Testis (tissue), 3 donors: ENCODE results near the gene MYO9B. TPM values are rescaled to one million over a fixed set of nuclear protein-coding genes. Genes with fewer than 3 reads are reported as not detected.
"Not testable (repeated sequence)": the region's sequence is repeated elsewhere in the genome, so short reads cannot be mapped to it uniquely, and the experiment has no call there.

Experiments
- DNase-seq: peaks from one replicate; pipeline ENCODE4 v3.0.0-alpha.2; 2019
- H3K27ac ChIP-seq, 2 donors: fragments of 200-600 bp; sonication (generic); one replicate each; pipeline ENCODE4 v1.5.1; 2019
- H3K27me3 ChIP-seq: fragments of 200-600 bp; sonication (generic); one replicate; pipeline ENCODE4 v1.5.1; 2019
- H3K36me3 ChIP-seq: fragments of 200-600 bp; sonication (generic); one replicate; pipeline ENCODE4 v1.5.1; 2017; ENCODE audit warnings: low read depth; ENCODE audit errors: missing control alignments
- H3K4me1 ChIP-seq: fragments of 200-600 bp; sonication (generic); one replicate; pipeline ENCODE4 v1.5.1; 2019
- H3K4me3 ChIP-seq, 2 donors: fragments of 200-600 bp; sonication (generic); one replicate each; pipeline ENCODE4 v1.5.1; 2017 to 2019
- H3K9me3 ChIP-seq: fragments of 200-600 bp; sonication (generic); one replicate; pipeline ENCODE4 v1.5.1; 2017
- POLR2A ChIP-seq: fragments of 450-650 bp; IDR thresholded peaks from one replicate; pipeline ENCODE4 v1.6.1; 2017; ENCODE audit warnings: antibody characterized with exemption, mild to moderate bottlenecking, moderate library complexity
- whole genome bisulfite sequencing, 2 donors: methylation state at CpG; one replicate each; pipeline ENCODE4 v1.1.5; 2018; 5-methylcytosine and 5-hydroxymethylcytosine counted together
- intact Hi-C: fragments of 100-400 bp; cut with DNase I; formaldehyde crosslinking; loops from one replicate; pipeline ENCODE4 v1.15.1; 2023; ENCODE audit warnings: low total_unique reads
- polyA plus RNA-seq: library from polyadenylated mRNA; stranded (reverse); fragments of 350-450 nt; fragmentation: Illumina TruSeq; extraction: RNeasy Lipid Tissue Mini Kit (QIAGEN cat#74804); gene quantifications from one replicate; pipeline ENCODE4 v1.2.3, GENCODE V29; 2014; ENCODE audit warnings: low read depth, low replicate concordance; ENCODE audit not compliant: insufficient read depth
- total RNA-seq, 2 donors: library from RNA; depleted of rRNA; stranded (reverse); fragments of >200 nt; gene quantifications; one replicate each; pipeline ENCODE4 v1.2.3, GENCODE V29; 2016
- TF ChIP-seq, protein P1 (sequence below), 3 experiments: fragments of 450-650 bp in 2 of 3; fragments of 200-600 bp in 1 of 3; sonication (generic) in 1 of 3; IDR thresholded peaks; one replicate each; pipeline ENCODE4 v1.5.1; 2016 to 2019; ENCODE audit warnings: antibody characterized with exemption in 3 of 3, mild to moderate bottlenecking in 2 of 3, moderate library complexity in 1 of 3

Gene MYO9B
- total and polyA plus RNA-seq, 3 donors from 2014 or later: 121 to 407 (median 407) TPM

DNA sequence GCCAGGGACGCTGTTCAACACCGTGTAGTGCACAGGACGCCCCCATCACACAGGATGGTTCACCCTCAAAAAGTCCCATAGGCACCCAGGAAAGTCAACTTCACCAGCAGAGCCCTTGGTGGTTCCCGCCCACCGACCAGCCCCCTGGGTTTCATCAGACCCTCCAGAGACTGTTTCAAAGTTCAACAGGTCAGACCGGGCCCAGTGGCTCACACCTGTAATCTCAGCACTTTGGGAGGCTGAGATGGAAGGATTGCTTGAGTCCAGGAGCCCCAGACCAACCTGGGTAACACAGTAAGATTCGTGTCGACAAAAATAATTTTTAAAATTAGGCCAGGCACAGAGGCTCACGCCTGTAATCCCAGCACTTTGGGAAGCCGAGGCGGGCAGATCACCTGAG, 61.0 kb downstream of the MYO9B start:
- TF ChIP-seq POLR2A: no peak
- TF ChIP-seq, protein P1, sequence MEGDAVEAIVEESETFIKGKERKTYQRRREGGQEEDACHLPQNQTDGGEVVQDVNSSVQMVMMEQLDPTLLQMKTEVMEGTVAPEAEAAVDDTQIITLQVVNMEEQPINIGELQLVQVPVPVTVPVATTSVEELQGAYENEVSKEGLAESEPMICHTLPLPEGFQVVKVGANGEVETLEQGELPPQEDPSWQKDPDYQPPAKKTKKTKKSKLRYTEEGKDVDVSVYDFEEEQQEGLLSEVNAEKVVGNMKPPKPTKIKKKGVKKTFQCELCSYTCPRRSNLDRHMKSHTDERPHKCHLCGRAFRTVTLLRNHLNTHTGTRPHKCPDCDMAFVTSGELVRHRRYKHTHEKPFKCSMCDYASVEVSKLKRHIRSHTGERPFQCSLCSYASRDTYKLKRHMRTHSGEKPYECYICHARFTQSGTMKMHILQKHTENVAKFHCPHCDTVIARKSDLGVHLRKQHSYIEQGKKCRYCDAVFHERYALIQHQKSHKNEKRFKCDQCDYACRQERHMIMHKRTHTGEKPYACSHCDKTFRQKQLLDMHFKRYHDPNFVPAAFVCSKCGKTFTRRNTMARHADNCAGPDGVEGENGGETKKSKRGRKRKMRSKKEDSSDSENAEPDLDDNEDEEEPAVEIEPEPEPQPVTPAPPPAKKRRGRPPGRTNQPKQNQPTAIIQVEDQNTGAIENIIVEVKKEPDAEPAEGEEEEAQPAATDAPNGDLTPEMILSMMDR (IDR thresholded peaks at IDR 0.05): no peak
- DNase-seq: no peak
- 89 to 90% methylated on average over 11 of the region's 11 CpGs for WGBS, 2 donors
- H3K27ac ChIP-seq: peak overlapping the region; percentile 78 to 80
- intact Hi-C loops: loop anchor here (10.0 kb wide), 1 partner anchor 62 kb away; the partner anchor contains the start of genes HAUS8 and MYO9B
- no peaks in the 10 kb centered on the region for H3K36me3 ChIP-seq
- no peaks in the 10 kb centered on the region for H3K9me3 ChIP-seq
- H3K4me1 ChIP-seq: peaks cover 22% of the 10 kb centered on the region
- no peak overlapping the region for H3K4me3 ChIP-seq
- no peaks in the 10 kb centered on the region for H3K27me3 ChIP-seq

DNA sequence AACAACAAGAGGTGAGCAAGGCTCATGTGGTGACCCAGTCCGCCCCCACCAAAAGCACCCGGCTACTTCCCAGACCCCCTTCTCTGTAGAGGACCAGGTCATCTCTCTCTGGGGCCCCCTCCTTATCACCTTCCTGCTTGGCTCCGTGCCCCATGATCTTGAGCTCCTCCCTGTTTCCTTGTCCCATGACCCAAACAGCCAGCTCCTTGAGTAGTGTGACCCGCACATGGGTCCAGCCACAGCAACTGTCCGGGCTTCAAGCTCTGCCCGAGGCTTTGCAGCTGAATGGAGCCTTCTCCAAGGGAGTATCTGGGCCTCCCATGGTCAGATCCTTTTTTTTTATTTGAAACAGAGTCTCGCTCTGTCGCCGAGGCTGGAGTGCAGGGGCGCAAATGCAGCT, 61.8 kb downstream of the MYO9B start:
- peak; percentile 40 for DNase-seq
- no peaks in the 10 kb centered on the region for H3K9me3 ChIP-seq
- H3K36me3 ChIP-seq: no peaks in the 10 kb centered on the region
- 76 to 88% methylated on average over 10 of the region's 10 CpGs for WGBS, 2 donors
- intact Hi-C loops: loop anchor here (10.0 kb wide), 1 partner anchor 63 kb away; the partner anchor contains the start of genes HAUS8 and MYO9B
- TF ChIP-seq, protein P1 (IDR thresholded peaks at IDR 0.05): no peak
- TF ChIP-seq POLR2A: no peak
- H3K4me1 ChIP-seq: peaks cover 22% of the 10 kb centered on the region
- no peak overlapping the region for H3K4me3 ChIP-seq
- H3K27ac ChIP-seq: no peak overlapping the region
- H3K27me3 ChIP-seq: no peaks in the 10 kb centered on the region

GRCh38 chr19:17138052-17138846, 62.7 kb downstream of the MYO9B start:
- H3K4me3 ChIP-seq, DNase-seq, H3K27me3 ChIP-seq, H3K9me3 ChIP-seq, H3K27ac ChIP-seq, H3K36me3 ChIP-seq: not testable (repeated sequence)
- H3K4me1 ChIP-seq: peaks cover 22% of the 10 kb centered on the region
- 94 to 95% methylated on average over 10 of the region's 10 CpGs for WGBS, 2 donors
- intact Hi-C loops: loop anchor here (10.0 kb wide), 1 partner anchor 63 kb away; the partner anchor contains the start of genes HAUS8 and MYO9B

DNA sequence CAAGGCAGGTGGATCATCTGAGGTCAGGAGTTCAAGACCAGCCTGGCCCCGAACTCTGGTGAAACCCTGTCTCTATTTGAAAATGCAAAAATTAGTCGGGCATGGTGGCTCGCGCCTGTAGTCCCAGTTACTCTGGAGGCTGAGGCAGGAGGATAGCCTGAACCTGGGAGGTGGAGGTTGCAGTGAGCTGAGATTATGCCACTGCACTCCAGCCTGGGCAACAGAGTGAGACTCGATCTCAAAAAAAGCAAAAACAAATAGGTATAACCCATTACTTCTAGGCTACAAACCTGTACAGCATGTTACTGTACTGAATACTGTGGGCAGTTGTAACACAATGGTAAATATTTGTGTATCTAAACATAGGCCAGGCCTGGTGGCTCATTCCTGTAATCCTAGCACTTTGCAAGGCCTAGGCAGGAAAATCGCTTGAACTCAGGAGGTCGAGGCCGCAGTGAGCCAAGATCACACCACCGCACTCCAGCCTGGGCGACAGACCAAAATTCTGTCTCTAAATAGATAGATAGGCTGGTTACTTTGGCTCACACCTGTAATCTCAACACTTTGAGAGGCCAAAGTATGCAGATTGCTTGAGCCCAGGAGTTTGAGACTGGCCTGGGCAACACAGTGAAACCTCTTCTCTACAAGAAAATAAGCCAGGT, 63.5 kb downstream of the MYO9B start:
- Histone ChIP-seq H3K4me1 (peaks cover 22% of the 10 kb centered on the region), H3K36me3 (no peaks in the 10 kb centered on the region), H3K4me3 (no peak overlapping the region), H3K27me3 (no peaks in the 10 kb centered on the region), H3K9me3 (no peaks in the 10 kb centered on the region), H3K27ac (no peak overlapping the region)
- DNase-seq: no peak
- 80 to 82% methylated on average over 10 of the region's 10 CpGs for WGBS, 2 donors
- intact Hi-C loops: loop anchor here (10.0 kb wide), 1 partner anchor 64 kb away; the partner anchor contains the start of genes HAUS8 and MYO9B
- TF ChIP-seq POLR2A: no peak
- TF ChIP-seq, protein P1 (IDR thresholded peaks at IDR 0.05): no peak

- H3K9me3 ChIP-seq, intact Hi-C loops, H3K27me3 ChIP-seq, H3K36me3 ChIP-seq, H3K4me1 ChIP-seq, H3K27ac ChIP-seq, H3K4me3 ChIP-seq: not testable (repeated sequence)
- peak; percentile 18 for DNase-seq
- 82 to 85% methylated on average over 12 to 13 of the region's 13 CpGs for WGBS, 2 donors
These were observed 69.2 kb downstream of the MYO9B start for GRCh38 chr19:17144771-17145170.
